K562 (cell line): ENCODE results near the gene FDPS. TPM values are rescaled to one million over a fixed set of nuclear protein-coding genes. Genes with fewer than 3 reads are reported as not detected.

Experiments used
- ATAC-seq: fragments of 200-7000 bp; cut with Tn5 transposase; 3 replicates; pipeline ENCODE4 v1.9.1; 2020; ENCODE audit warnings: moderate library complexity
- BruUV-seq: library from RNA; stranded (reverse); fragments of 400-500 nt; replicated peaks from 2 replicates; lab custom pipeline; 2021; lab: Mats Ljungman, UMichigan
- CTCF ChIA-PET: fragments of 300-600 bp; formaldehyde crosslinking; extraction: SDS; loops from one replicate; lab custom pipeline; 2021; ENCODE audit warnings: low intra/inter-chr PET ratio; lab: Yijun Ruan, JAX
- POLR2A ChIA-PET: fragments of 300-600, 350-650 bp; sonication (Branson Sonifier 250); formaldehyde crosslinking; extraction: SDS; loops from one replicate; lab custom pipeline; 2021; ENCODE audit warnings: antibody characterized with exemption, inconsistent platforms; lab: Yijun Ruan, JAX
- DNase-seq, 4 experiments: peaks; one replicate each; pipeline versions ENCODE4 v3.0.0 to v3.0.0-alpha.2; 2011 to 2018; ENCODE audit warnings: low spot score in 3 of 4, mixed read lengths in 3 of 4; ENCODE audit errors: extremely low read depth in 1 of 4
- FAIRE-seq: peaks from 2 replicates; lab custom pipeline; 2011; peaks lifted over from hg19 to GRCh38; lab: Jason Lieb, UNC
- H2AFZ ChIP-seq: 2 replicates; pipeline ENCODE4 v1.6.0; 2011; ENCODE audit warnings: low read depth, low read length, control low read depth, inconsistent platforms
- H3K27ac ChIP-seq: fragments of 200-600 bp; 3 replicates; pipeline ENCODE4 v1.8.0; 2011; ENCODE audit warnings: low read depth, mild to moderate bottlenecking, control low read depth, inconsistent platforms, low read length, moderate library complexity, mixed read lengths; ENCODE audit errors: extremely low read depth
- H3K27me3 ChIP-seq, 2 experiments: fragments of 300-600 bp in 1 of 2; 2 replicates in 1 of 2; 3 replicates in 1 of 2; pipeline versions ENCODE4 v1.6.0 to v1.8.0; 2011; ENCODE audit warnings: inconsistent platforms in 2 of 2, low read length in 2 of 2, mild to moderate bottlenecking in 1 of 2, mixed read lengths in 1 of 2, moderate library complexity in 1 of 2; ENCODE audit not compliant: control insufficient read depth in 2 of 2, insufficient read depth in 2 of 2
- H3K36me3 ChIP-seq: fragments of 300-600 bp; 3 replicates; pipeline ENCODE4 v1.8.0; 2011; ENCODE audit warnings: mild to moderate bottlenecking, low read length, inconsistent platforms; ENCODE audit not compliant: control insufficient read depth, insufficient read depth
- H3K4me1 ChIP-seq, 2 experiments: fragments of 200-600 bp in 1 of 2; replicated peaks in 1 of 2; 2 replicates in 1 of 2; 3 replicates in 1 of 2; pipeline versions ENCODE4 v1.5.1 to v1.8.0; 2011; ENCODE audit warnings: inconsistent platforms in 2 of 2, low read length in 2 of 2, mild to moderate bottlenecking in 1 of 2, mixed read lengths in 1 of 2, moderate library complexity in 1 of 2; ENCODE audit not compliant: control insufficient read depth in 2 of 2, insufficient read depth in 2 of 2
- H3K4me2 ChIP-seq: 2 replicates; pipeline ENCODE4 v1.6.1; 2011; ENCODE audit warnings: low read length, control low read depth, inconsistent platforms, mixed read lengths; ENCODE audit not compliant: insufficient read depth
- H3K4me3 ChIP-seq: fragments of 200-600 bp; sonication (generic), shearing (Covaris generic); 2 replicates; pipeline ENCODE4 v1.5.1; 2016; ENCODE audit warnings: control low read depth, inconsistent platforms
- H3K79me2 ChIP-seq: fragments of 200-600 bp; 3 replicates; pipeline ENCODE4 v1.8.0; 2011; ENCODE audit warnings: low read length, inconsistent platforms; ENCODE audit not compliant: control insufficient read depth, insufficient read depth
- H3K9ac ChIP-seq, 2 experiments: 2 replicates each; pipeline versions ENCODE4 v1.6.0 to v1.6.1; 2011; ENCODE audit warnings: low read depth in 2 of 2, low read length in 2 of 2, control low read depth in 1 of 2, inconsistent platforms in 1 of 2, mild to moderate bottlenecking in 1 of 2, mixed read lengths in 1 of 2; ENCODE audit not compliant: insufficient read depth in 1 of 2
- H3K9me1 ChIP-seq: one replicate; pipeline ENCODE4 v1.6.0; 2011; ENCODE audit warnings: inconsistent platforms, mild to moderate bottlenecking, low read length, moderate library complexity; ENCODE audit not compliant: control insufficient read depth, insufficient read depth
- H3K9me3 ChIP-seq: replicated peaks from 2 replicates; pipeline ENCODE4 v1.5.1; 2011; ENCODE audit warnings: low read depth, low read length, inconsistent platforms; ENCODE audit not compliant: control insufficient read depth, insufficient read depth
- H4K20me1 ChIP-seq: replicated peaks from 2 replicates; pipeline ENCODE4 v1.6.1; 2011; ENCODE audit warnings: low read length, inconsistent platforms, mixed read lengths; ENCODE audit not compliant: control insufficient read depth, insufficient read depth
- BCOR ChIP-seq: fragments of 450-650 bp; IDR thresholded peaks from 2 replicates; pipeline ENCODE4 v1.6.1; 2016
- CTCFL ChIP-seq: IDR thresholded peaks from 2 replicates; pipeline ENCODE4 v1.6.1; 2011; ENCODE audit warnings: borderline replicate concordance, low read depth, mild to moderate bottlenecking, moderate library complexity, low read length; ENCODE audit not compliant: insufficient read depth, poor library complexity, severe bottlenecking
- ETV5 ChIP-seq: sonication (generic); formaldehyde crosslinking; IDR thresholded peaks from 2 replicates; pipeline ENCODE4 v1.4.0; 2020; ENCODE audit warnings: low read depth, mild to moderate bottlenecking, missing genetic modification reagents
- HDAC1 ChIP-seq, 2 experiments: fragments of 450-650 bp; IDR thresholded peaks; 2 replicates each; pipeline ENCODE4 v1.6.1; 2016 to 2017; ENCODE audit warnings: inconsistent platforms in 1 of 2, mild to moderate bottlenecking in 1 of 2, moderate library complexity in 1 of 2
- HNRNPH1 ChIP-seq: fragments of 200-400 bp; formaldehyde crosslinking; optimal IDR thresholded peaks from 2 replicates; pipeline ENCODE3; 2017; ENCODE audit warnings: low read depth, mild to moderate bottlenecking, low read length, moderate library complexity
- KAT8 ChIP-seq: fragments of 450-650 bp; IDR thresholded peaks from 2 replicates; pipeline ENCODE4 v1.6.1; 2016; ENCODE audit warnings: low read depth, mild to moderate bottlenecking
- KLF1 ChIP-seq: fragments of 450-650 bp; IDR thresholded peaks from 2 replicates; pipeline ENCODE4 v1.6.1; 2016; ENCODE audit warnings: missing genetic modification characterization, missing compliant biosample characterization
- KLF10 ChIP-seq: fragments of 250-450 bp; sonication (Bioruptor Pico); IDR thresholded peaks from 2 replicates; pipeline ENCODE4 v1.6.1; 2021; ENCODE audit warnings: matching md5 sums
- NFIC ChIP-seq: fragments of 450-650 bp; IDR thresholded peaks from 2 replicates; pipeline ENCODE4 v1.6.1; 2017; ENCODE audit warnings: mild to moderate bottlenecking, inconsistent platforms
- RFX7 ChIP-seq: fragments of 250-450 bp; sonication (Bioruptor Pico); IDR thresholded peaks from 2 replicates; pipeline ENCODE4 v1.5.1; 2021; ENCODE audit warnings: mild to moderate bottlenecking
- SIN3A ChIP-seq, 2 experiments: fragments of 150-350 bp in 1 of 2; IDR thresholded peaks; 2 replicates each; pipeline ENCODE4 v1.6.1; 2011 to 2016; ENCODE audit warnings: borderline replicate concordance in 2 of 2, low read depth in 2 of 2, low read length in 2 of 2, mild to moderate bottlenecking in 2 of 2, moderate library complexity in 2 of 2; ENCODE audit not compliant: control insufficient read depth in 1 of 2
- SMC3 ChIP-seq: conservative IDR thresholded peaks from 2 replicates; pipeline ENCODE4 v1.6.1; 2011; ENCODE audit warnings: low read depth, low read length, improper control_type of control experiment; ENCODE audit not compliant: insufficient read depth
- TBL1XR1 ChIP-seq, 2 experiments: IDR thresholded peaks; 2 replicates each; pipeline ENCODE4 v1.6.1; 2012; ENCODE audit warnings: improper control_type of control experiment in 2 of 2, low read length in 2 of 2, mild to moderate bottlenecking in 1 of 2
- ZBED1 ChIP-seq: IDR thresholded peaks from 2 replicates; pipeline ENCODE4 v1.6.1; 2014
- ZNF395 ChIP-seq: fragments of 200-800 bp; sonication (Bioruptor generic); IDR thresholded peaks from 2 replicates; pipeline ENCODE4 v1.6.1; 2017; ENCODE audit warnings: missing genetic modification characterization, missing compliant biosample characterization
- ZNF512 ChIP-seq: IDR thresholded peaks from 2 replicates; pipeline ENCODE4 v1.6.1; 2016; ENCODE audit warnings: missing genetic modification characterization, missing compliant biosample characterization
- WGBS: fragments of 100-300 bp; shearing (Covaris generic); methylation state at CpG from one replicate; pipeline ENCODE4 v1.1.6; 2016; ENCODE audit warnings: low coverage, mixed read lengths; ENCODE audit not compliant: insufficient coverage; ENCODE audit errors: missing lambda C conversion rate; 5-methylcytosine and 5-hydroxymethylcytosine counted together
- in situ Hi-C: fragments of 300-500 bp; cut with MboI; formaldehyde crosslinking; loops from 4 replicates; pipeline ENCODE4 v1.15.0; 2018; ENCODE audit warnings: inconsistent platforms, mixed read lengths
- intact Hi-C: fragments of 100-400 bp; cut with micrococcal nuclease; formaldehyde crosslinking; loops from 2 replicates; pipeline ENCODE4 v1.14.2; 2022
- polyA plus RNA-seq, 8 experiments: library from polyadenylated mRNA; depleted of rRNA in 4 of 8; stranded (reverse) in 5 of 8; unstranded in 3 of 8; fragments of >200 nt; fragmentation: Nextera tagmentation in 2 of 8; fragmentation: Illumina TruSeq in 1 of 8; extraction: Ambion mirVana in 2 of 8; extraction: Trizol in 1 of 8; gene quantifications; 2 replicates each; pipeline versions ENCODE4 v1.2.1 to v1.2.3, GENCODE V29; 2011 to 2014; ENCODE audit warnings: inconsistent platforms in 1 of 8, missing spikeins in 1 of 8
- total RNA-seq, 7 experiments: library from RNA; depleted of rRNA in 6 of 7; stranded (reverse); fragments of >200 nt in 6 of 7; fragmentation: Illumina TruSeq in 2 of 7; extraction: Trizol in 2 of 7; gene quantifications; 2 replicates each; pipeline versions ENCODE4 v1.2.1 to v1.2.3, GENCODE V29; 2011 to 2021; ENCODE audit warnings: low replicate concordance in 1 of 7

The FDPS gene
- total and polyA plus RNA-seq, 9 of the 15 experiments (the other 6 are each of a cell fraction or from before 2014, with no cell fraction given) = 247 to 884 (median 360) TPM

- TF ChIP-seq ZNF512 (tag) (no peak), SIN3A (IDR thresholded peaks at IDR 0.05; ENCODE audit: borderline replicate concordance in 2 of 2, control insufficient read depth in 1 of 2, low read depth in 2 of 2, low read length in 2 of 2) (0 out of 4 replicates have a peak, but pooled peaks of 1 of the 2 experiments have one; percentile 6), BCOR (no peak), NFIC (peak; percentile 54), KLF1 (tag) (peak; percentile 85), SMC3 (0 out of 2 replicates have a peak, but pooled peaks have one; percentile 5)
- TF ChIP-seq, all 486 proteins: peak for 14
These were observed 856 bp downstream of the FDPS start (continued) for GRCh38 chr1:155309423-155310021.

DNA sequence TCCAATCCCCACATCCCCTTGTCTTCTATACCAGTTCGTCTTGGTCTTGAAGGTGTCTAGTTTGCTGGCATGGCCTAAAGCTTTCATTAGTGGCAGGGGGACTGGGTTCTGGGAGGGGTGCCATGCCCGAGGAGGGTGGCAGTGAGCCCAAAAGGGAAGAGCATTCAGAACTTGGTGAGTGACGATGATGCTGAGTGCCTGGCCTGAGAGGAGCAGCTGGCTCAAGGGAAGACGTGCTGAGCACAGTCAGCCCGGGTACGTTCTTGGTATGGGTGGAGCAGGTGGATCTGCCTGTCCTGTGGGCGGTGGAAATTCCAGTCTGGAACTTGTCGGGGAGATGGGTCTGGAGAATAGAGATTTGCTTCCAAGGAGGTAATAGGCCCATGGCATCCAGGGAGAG is 4.6 kb downstream of the FDPS start:
- BruUV-seq = no TSS peak
- TF ChIP-seq HDAC1 (IDR thresholded peaks at IDR 0.05) (no peak), ETV5 (no peak), ZNF395 (no peak), RFX7 (no peak), TBL1XR1 (IDR thresholded peaks at IDR 0.05; ENCODE audit: low read length in 2 of 2) (no peak), ZBED1 (no peak), CTCFL (no peak), HNRNPH1 (no peak), KLF10 (CRISPR knock-in tag) (no peak), KAT8 (no peak)

More for the DNA sequence above, 4.6 kb downstream of the FDPS start:
- ATAC-seq (no peak), DNase-seq (no peak), FAIRE-seq (no peak)
- H3K9me3 ChIP-seq = no peaks in the 10 kb centered on the region
- 96% methylated on average over 6 of the region's 8 CpGs for WGBS
- H3K79me2 ChIP-seq = peaks cover 46% of the 10 kb centered on the region
- no peaks in the 10 kb centered on the region for H3K27me3 ChIP-seq
- H3K4me3 ChIP-seq = no peak overlapping the region
- in situ Hi-C loops = loop anchor here (25.0 kb wide), 1 partner anchor 1424 kb away; the partner anchor contains the start of genes ISG20L2, METTL25B and MRPL24
- H3K4me1 ChIP-seq = peaks cover 11 to 15% of the 10 kb centered on the region in 2 experiments; a peak in 3 of 5 replicates
- no peaks in the 10 kb centered on the region for H3K9me1 ChIP-seq
- peak overlapping the region; percentile 18 for H3K4me2 ChIP-seq
- intact Hi-C loops = no loop called here
- no peak overlapping the region for H3K27ac ChIP-seq
- CTCF ChIA-PET = no interaction called here
- H3K36me3 ChIP-seq = peaks cover 73% of the 10 kb centered on the region
- POLR2A ChIA-PET = interaction anchor here (0.6 kb wide), 1 partner anchor 303 kb away, joined by 3 read pairs; no protein-coding TSS in a partner anchor
- H3K9ac ChIP-seq = peak overlapping the region in 1 of 2 experiments; percentile 70; a peak in 2 of 4 replicates
- 0 out of 2 replicates have a peak, but pooled peaks cover 2% of the 10 kb centered on the region for H4K20me1 ChIP-seq
- H2AFZ ChIP-seq = no peak overlapping the region
